ENCODE data around the gene MDM4.
"Not testable (repeated sequence)": the region's sequence is repeated elsewhere in the genome, so short reads cannot be mapped to it uniquely, and the experiment has no call there.

MDM4 gene

GRCh38 chr1:204520834-204521709 lies 4.9 kb downstream of the MDM4 start:
- no peak for DNase-seq

GRCh38 chr1:204521941-204522521 lies 5.8 kb downstream of the MDM4 start:
- DNase-seq, result not testable (repeated sequence)

DNA sequence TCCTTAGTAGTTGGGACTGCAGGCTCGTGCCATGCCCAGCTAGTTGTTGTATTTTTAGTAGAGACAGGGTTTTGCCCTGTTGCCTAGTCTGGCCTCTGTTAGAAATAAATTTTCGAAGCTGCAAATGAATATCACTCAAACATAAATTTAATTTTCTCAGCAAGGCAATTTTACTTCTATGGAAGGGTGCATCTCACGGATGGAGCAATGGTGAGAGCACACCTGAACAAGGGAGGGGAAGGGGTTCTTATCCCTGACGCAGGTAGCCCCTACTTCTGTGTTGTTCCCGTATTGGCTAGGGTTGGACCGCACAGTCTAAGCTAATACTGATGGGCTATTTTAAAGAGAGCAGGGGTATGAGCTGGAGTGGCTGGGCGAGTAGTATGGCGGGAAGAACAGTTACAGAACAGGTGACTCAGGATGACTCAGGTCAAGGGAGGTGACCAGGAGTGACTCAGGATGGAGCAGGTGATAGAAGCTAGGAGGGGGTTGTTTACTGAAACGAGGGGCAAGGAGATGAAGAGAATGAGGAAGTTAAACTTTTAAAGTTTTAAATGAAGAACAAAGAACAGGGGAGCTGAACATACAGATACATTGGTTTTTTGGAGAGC lies 7.5 kb downstream of the MDM4 start:
- DNase-seq, result no peak

DNA sequence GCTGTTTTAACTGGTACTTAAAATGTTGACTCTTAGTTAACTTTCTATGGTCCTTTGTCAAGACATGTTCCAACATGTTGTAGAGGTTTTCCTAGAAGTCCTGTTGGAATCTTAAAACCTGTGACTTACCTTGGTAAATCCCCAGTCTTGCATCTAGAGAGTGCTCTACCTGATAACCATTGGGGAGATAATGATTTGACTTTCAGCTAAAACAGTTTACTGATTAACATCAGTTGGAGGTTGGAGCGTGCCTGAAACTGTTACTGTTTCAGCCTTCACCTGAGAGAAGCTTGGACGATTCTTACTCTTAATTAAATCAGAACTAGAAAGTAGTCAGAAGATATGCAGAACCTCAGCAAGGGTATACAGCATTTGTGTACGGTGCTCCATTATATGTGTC lies 8.8 kb downstream of the MDM4 start:
- no peak for DNase-seq

- DNase-seq, result no peak
Measured at GRCh38 chr1:204528241-204528640, 12.0 kb downstream of the MDM4 start.

DNA sequence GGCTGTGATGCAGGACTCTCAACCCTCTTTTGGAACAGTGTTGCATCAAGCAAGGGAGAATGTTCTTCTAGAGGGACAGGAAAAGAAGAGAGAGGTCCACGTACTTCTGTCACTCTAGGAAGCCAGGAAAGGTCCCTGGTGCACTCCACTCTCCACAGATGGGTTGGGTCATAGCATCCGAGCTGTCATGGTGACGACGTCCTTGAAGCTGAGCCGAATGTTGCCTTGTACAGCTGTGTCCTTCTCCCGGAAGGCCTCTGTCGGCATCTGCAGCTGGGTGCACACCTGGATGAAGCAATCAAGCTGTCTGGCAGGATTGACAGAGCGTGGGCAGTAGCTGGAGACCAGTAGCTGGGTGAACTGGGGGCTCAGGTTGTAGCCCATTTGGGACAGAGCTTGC lies 12.5 kb downstream of the MDM4 start:
- no peak for DNase-seq

DNA sequence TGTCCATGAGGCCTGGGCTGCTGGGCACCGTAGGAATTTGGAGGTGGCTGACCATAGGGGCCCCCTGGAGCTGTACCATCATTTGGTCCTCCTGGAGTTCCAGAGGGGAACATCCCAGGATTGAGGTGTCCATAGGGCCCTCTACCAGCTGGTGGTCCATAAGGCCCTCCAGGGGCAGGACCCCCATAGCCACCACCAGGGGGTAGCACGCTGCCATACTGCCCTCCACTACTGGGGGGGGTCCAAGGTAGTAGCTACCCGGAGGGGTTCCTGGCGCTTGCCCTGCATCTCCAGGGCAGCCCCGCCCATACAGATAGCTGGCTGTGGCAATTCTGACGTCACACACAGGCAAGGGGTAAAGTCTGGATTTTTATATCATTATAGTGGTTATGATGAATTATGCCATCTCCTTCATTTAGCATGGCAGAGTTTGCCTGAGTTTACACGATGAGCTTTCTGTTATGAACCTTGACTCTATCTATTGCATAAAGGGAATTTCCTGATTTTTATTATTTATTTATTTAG lies 13.2 kb downstream of the MDM4 start:
- DNase-seq, result no peak

DNA sequence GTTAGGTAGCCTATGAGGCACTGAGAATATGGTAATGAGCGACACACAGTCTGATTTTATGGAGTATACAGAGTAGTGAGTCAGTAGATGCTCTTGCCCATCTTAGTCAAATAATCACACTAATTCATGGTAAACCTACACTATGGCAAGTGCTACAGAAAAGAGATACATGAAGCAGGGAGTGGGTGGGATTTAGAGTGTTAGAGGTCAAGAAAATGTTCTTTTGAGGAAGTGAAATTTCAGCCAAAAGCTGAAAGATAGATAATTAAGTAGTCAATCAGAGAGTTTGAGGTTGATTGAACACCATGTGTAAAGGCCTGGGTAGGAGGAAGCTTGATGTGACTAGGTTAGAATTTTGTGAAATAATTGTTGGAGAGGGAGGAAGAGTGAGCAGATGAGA lies 14.7 kb downstream of the MDM4 start:
- DNase-seq, result no peak

DNA sequence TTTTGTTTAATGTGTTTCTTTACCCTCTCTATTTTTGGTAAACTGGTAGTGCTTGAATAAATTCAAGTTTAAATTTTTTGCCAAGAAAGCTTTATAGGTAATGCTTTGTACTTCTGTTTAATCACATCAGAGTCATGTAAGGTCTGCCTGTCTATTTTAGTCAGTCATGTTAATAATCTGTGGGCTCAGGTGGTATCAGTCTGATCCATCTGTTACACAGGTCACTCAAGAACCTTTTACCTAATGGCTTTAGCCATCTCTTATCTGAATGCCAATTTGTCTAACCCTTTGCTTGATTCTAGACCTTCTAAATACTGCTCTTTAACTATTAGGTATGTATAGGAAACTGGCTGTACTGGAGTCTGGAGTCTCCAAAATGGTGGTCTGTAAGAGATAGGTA lies 16.6 kb downstream of the MDM4 start:
- peak; percentile 10 for DNase-seq

- no peak for DNase-seq
Measured at GRCh38 chr1:204541626-204542025, 25.4 kb downstream of the MDM4 start.

DNA sequence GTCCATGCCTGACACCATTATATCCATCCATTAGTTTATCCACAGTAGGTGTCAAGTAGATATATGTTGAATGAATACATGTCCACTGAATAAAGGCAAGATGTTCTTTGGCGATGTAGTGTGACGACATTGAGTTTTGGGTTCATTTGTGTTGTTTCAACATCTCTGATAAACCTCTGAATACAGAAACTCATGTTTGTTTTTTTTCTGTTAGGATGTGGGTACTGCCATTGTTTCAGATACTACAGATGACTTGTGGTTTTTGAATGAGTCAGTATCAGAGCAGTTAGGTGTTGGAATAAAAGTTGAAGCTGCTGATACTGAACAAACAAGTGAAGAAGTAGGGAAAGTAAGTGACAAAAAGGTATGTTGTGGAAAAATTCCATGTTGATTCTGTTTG lies 28.1 kb downstream of the MDM4 start:
- no peak for DNase-seq

- no peak for DNase-seq
Measured at GRCh38 chr1:204545202-204545601, 29.0 kb downstream of the MDM4 start.

GRCh38 chr1:204545881-204546280 lies 29.7 kb downstream of the MDM4 start:
- no peak for DNase-seq

DNA sequence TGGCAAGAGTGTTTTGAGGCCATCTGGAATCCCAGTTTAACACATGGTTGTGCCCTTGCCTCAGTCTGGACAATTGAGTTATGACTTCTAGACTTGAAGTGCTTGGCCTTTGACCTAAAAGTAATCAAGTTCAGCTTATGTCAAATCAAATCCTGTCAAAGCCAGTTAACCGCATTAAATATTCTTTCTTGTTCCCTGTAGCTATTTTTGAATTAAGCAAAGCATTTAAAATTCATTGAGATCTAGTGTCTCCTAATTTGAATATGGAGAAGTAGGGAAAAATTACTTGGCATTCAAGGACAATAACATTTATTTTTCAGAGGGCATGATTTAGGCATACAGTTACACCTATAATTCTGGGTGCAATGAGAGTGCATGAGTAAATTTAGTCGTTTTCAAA lies 32.1 kb downstream of the MDM4 start:
- DNase-seq, result no peak

DNA sequence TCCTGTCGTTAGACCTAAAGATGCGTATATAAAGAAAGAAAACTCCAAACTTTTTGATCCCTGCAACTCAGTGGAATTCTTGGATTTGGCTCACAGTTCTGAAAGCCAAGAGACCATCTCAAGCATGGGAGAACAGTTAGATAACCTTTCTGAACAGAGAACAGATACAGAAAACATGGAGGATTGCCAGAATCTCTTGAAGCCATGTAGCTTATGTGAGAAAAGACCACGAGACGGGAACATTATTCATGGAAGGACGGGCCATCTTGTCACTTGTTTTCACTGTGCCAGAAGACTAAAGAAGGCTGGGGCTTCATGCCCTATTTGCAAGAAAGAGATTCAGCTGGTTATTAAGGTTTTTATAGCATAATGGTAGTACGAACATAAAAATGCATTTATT lies 33.1 kb downstream of the MDM4 start:
- DNase-seq, result no peak

- DNase-seq, result no peak
Measured at GRCh38 chr1:204550926-204551325, 34.7 kb downstream of the MDM4 start.

GRCh38 chr1:204556458-204557052 lies 40.3 kb downstream of the MDM4 start:
- no peak for DNase-seq

DNA sequence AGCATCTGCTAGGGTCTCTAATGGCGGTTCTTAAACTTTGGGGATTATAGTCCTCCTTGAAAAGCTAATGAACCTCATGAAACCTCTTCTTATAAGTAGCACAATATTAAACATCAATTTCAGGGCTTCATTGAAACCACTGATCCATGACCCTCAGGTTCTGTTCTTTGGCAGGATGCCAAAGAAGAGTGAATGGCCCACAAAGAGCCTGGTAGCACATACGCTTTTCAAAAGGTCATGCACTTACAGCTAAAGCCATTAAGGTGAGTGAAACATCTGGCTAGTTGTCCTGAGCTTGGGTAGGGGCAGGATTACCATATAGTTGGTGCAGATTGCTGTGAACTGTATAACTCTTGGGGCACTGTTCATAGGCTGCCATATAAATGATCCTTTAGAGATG lies 42.3 kb downstream of the MDM4 start:
- peak; percentile 93 for DNase-seq

DNA sequence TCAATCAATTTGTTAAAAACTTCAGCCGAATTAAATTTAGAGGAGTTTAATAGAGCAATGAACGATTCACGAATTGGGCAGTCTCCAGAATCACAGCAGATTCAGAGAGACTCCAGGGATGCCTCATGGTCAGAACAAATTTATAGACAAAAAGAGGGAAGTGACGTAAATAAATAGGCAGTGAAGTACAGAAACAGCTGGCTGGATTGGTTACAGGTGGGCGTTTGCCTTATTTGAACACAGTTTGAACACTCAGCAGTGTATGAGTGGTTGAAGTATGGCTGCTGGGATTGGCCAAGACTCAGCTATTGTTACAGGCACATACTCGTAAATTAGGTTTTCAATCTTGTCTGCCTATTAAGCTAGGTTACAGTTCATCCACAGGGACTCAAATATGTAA lies 43.8 kb downstream of the MDM4 start:
- DNase-seq, result peak; percentile 64

- peak; percentile 36 for DNase-seq
Measured at GRCh38 chr1:204560590-204561150, 44.5 kb downstream of the MDM4 start.

- DNase-seq, result no peak
Measured at GRCh38 chr1:204562075-204562990, 46.1 kb downstream of the MDM4 start.

DNA sequence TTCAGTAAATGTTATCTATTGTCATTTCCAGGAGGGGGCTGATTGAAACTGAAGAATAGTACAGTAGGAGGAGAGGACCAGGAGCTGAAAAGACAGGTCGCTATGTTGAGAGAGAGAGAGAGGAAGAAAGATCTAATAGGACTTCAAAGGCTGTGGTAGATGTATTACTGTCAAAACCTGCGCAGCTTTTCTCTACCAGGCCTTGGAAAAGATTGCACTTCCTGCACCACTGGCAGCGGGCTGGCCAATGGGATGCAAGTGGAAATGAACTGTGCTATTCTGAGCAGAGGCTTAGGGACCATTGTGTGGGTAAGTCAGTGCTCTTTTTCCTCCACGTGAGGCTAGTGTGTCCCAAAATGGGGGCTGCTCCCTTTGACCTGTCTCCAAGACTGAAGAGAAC lies 47.1 kb downstream of the MDM4 start:
- DNase-seq, result no peak

Data from NCI-H69 (cell line).